NCI-H82 treated with DMSO at 0.1 percent for 48 hours (cell line): ENCODE measurements around the gene ST14.

ENCODE experiments used
- DNase-seq: peaks from one replicate; lab custom pipeline; 2025; ENCODE audit not compliant: unreplicated experiment; lab: John Stamatoyannopoulos, UW

The ST14 gene

DNA sequence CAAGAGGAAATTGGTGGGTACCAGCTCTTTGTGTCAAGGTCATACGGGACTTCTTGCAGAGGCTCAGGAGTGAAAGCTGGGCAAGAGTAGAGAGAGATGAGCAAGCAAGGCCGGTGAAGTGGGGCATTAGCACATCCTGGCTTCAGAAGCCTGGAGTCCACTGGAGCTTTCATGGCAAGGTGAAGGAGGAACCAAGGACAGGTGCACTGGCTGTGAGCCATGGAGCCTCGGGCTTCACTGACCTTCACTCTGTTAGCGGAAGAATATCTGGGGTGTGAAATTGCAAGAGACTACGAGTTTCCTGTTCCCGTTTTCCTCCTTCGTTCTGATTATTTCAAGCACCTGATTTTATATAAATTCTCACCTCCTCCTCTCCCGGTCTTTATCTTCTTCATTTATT is 25.9 kb upstream of the ST14 start:
- no peak for DNase-seq

GRCh38 chr11:130136107-130136506 is 23.5 kb upstream of the ST14 start:
- no peak for DNase-seq

DNA sequence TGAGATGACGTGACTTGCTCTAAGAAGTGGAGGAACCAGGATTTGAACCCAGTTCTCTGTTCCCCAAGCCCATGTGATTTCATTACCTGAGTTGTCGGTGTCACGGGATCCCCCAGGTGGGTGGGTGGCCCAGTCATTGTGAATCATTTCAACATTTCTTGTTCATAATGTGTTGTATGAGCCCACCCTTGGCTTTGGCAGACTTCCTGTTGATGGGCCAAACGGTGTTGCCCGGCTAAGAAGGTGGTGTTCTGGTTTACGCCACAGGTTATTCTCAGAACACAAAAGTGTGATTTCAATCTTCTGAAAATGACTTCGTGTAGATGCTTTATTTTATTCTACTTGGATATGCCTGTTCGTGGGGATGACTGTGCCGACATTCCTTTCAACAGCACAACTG is 21.6 kb upstream of the ST14 start:
- DNase-seq, result no peak

DNA sequence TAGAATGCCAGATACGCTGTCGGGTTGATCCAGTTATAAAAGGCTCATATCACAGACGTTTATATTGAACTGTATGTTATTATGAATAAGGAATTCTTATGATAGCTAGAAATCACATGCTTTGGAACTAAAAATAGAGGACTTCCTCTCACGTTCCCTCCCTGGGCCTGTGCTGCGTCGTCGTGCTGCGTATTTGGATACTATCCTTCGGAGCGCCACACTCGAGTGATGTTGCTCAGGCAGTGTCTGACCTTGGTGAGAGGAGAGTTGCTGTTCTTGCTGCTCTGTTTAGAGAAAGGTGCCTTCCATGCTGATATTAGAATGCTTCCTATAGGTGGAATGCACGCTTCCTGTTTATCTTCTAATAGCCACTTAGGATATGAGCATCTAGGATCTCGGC is 20.2 kb upstream of the ST14 start:
- no peak for DNase-seq

DNA sequence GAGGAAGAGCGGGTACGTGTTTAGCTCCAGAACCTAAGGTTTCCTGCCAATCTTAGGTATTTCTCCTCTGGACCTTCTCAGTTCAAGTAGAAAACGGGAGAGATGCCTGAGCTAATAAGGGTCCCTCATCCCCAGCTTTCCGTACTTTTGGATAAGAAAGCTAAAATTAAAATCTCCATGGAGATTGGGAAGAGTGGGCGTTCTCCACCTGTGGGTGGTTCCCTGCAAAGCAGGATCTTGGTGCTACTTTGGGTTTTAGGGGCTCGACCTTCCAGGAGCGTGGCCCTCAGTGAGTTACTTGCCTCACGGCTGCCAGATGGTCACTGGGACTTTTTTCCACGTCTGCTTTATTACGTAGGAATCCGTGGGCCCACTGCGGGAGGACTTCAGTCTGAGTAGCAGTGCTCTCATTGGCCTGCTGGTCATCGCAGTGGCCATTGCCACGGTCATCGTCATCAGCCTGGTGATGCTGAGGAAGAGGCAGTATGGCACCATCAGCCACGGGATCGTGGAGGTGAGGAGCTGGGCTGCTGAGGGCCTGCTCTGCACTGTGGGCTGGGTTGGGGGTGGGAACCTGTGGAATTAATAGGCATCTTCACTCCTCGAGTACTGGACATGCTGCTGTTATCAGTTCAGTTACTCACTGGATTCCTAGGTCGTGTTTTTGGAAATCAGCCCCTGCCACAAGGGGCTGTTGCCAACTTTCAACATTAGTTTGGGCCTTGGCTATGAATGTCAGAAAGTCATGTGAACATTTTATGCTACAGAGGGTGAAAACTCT is 17.8 kb upstream of the ST14 start:
- no peak for DNase-seq

DNA sequence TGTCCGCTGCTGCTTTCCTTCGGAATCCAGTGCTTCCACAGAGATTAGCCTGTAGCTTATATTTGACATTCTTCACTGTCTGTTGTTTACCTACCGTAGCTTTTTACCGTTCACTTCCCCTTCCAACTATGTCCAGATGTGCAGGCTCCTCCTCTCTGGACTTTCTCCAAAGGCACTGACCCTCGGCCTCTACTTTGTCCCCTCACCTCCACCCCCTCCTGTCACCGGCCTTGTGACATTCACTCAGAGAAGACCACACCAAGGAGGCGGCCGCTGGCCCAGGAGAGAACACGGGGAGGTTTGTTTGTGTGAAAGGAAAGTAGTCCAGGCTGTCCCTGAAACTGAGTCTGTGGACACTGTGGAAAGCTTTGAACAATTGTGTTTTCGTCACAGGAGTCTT is 15.4 kb upstream of the ST14 start:
- DNase-seq, result no peak

- DNase-seq, result no peak
Observed at GRCh38 chr11:130144861-130145281, 14.7 kb upstream of the ST14 start.

DNA sequence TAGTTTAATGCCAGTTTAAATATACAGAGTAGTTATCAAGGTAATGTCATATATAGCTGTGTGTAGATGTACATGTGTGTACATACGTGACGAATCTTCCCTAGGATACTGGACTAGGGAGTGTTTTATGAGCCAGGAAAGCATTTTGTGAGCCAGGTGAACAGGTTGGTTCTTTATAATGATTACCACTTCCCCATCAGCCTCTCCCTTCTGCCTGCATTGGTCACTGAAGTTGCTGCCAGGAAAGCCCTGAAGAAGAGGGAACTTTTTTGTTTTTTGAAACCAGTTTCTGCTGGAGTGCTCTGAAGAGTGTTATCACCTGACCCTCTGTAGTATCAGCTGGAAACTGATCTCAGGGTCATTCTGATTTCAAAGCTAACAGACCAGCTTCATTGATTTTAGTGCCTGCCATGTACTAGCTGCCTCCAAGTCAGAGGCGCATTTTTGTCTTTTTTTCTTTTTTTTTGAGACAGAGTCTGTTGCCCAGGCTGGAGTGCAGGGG is 14.2 kb upstream of the ST14 start:
- DNase-seq, result no peak

- no peak for DNase-seq
Observed at GRCh38 chr11:130145975-130146776, 13.4 kb upstream of the ST14 start.

GRCh38 chr11:130146796-130147195 is 12.8 kb upstream of the ST14 start:
- DNase-seq, result no peak

- DNase-seq, result no peak
Observed at GRCh38 chr11:130148796-130149326, 10.7 kb upstream of the ST14 start.

DNA sequence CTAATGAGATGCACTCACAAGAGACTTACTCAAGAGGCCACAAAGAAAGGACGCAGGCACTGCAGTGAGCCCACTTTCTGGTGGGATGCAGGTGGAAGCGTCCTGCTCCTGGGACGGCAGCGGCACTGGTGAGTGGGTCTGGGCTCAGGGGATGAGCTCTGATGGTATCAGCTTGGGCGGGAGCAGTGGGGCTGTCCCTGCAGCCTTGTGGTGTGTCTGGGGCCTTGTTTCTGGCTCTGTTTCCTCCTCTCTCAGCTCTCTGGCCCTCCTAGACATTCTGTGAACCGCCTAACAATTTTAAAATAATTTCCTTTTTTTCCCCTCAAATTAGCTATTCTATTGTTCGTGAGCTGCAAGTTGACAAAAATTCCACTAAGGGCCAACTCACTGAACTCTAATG is 8.8 kb upstream of the ST14 start:
- DNase-seq, result no peak

DNA sequence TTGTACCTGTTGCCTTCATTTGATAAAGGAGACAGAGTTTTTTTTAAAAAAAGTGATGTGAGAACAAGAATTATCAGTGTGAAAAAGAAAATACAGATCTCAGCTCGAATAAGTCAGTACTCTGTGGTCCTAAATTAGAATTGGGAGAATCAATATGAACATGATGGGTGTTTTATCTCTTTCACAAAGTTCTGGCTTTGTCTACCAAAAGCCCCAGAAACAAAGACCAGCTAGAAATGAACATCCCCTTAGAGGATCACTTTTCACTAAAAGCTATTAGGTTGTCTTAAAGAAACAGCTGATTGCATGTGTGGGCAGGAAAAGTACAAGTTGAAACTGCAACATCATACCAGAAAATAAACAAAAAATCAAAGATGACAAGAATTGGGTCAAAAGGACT is 8.4 kb upstream of the ST14 start:
- DNase-seq, result no peak

GRCh38 chr11:130156108-130157022 is 3.2 kb upstream of the ST14 start:
- DNase-seq, result no peak

DNA sequence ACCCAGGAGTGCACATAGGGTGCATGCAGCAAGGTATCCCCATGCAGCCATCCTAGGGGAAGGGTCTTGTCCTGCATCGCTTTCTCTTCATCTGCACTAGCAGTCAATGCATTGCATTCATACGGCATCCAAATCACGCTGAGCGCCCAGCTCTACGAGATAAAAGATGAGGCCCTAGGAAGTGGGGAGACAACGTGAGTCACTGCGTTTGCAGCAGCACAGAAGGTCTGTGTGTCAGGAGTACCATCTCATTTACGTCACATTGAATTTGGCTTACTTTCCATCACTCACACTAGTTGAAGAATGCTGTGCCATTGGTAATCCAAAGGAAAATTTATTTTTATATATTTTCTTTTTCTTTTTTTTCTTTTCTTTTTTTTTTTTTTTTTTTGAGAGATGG is 2.5 kb upstream of the ST14 start:
- no peak for DNase-seq

DNA sequence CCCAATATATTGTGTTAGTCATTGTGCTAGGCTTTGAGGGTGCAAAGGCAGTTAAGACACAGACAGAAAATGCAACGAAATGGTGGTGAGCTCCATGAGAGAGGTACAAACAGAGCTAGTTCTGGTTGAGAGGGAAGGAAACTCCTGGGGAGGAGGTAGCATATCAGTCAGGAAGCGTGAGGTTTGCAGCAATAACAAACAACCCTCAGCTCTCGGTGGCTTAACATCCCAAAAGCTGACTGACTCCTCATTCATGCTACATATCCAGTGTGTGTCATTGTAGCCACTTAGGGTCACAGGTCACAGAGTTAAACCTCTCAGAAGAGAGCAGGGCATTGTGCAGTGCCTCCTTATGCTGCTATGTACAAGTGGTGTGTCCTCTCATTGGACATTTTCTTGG is 1.7 kb upstream of the ST14 start:
- DNase-seq, result no peak

DNA sequence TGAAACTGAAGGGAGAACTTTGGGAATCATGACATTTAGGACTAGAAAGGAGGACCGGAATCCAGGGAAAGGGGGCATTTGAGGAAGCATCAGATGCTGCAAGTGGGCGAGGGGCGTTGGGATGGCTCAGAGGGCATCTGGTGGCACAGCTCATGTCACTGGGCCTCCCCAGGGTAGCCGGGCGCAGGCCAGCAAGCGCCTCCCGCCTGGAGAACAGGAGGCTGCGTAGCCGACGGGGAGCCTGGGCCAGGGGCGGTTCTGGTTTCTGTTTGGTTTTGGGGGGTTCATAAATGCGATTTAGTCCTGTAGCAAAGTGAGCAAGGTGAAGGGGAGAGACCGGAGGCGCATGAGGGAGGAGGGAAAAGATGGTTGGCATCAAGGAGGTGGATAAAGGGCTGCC is 443 bp upstream of the ST14 start:
- DNase-seq, result no peak

DNA sequence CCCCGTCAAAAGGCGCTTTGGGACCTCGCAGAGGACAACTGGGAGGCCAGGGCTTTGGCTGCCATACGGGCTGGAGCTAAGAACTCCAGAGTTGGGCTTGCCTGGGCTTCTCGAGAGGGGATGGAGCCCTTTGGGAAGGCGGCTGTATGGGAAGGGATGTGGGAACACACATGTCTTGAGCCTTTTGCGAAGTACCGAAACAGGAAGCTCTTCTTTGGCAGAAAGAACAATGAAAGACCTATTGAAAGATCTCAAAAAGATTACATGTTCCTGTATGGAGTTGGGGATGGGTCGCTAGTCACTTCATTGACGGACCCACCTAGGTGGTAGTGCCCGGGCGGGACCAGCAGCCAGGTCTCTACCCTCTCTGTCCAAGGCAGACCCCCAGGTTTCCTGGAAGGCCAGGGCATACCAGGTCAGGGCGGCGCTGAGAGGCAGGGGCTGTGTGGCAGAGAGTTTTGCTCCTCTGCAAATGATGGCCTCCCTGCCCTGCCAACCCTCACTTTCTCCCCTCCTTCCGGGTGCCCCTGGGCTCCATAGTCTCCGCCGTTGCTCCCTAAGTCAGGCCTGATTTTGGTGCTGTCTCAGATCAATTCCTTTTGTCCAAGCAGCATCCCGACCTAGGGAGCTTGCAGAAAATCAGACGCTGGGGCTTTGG is 1.0 kb downstream of the ST14 start:
- no peak for DNase-seq

GRCh38 chr11:130161441-130162145 is 2.0 kb downstream of the ST14 start:
- no peak for DNase-seq

GRCh38 chr11:130162733-130163132 is 3.2 kb downstream of the ST14 start:
- no peak for DNase-seq
